GM12892 (cell line): ENCODE results near the gene GSTP1.

Experiments used
- POLR2A ChIP-seq: IDR thresholded peaks from 2 replicates; pipeline ENCODE4 v1.6.1; 2011; ENCODE audit warnings: low read depth, low read length, control low read depth
- TAF1 ChIP-seq: IDR thresholded peaks from 2 replicates; pipeline ENCODE4 v1.6.1; 2011; ENCODE audit warnings: low read depth, mild to moderate bottlenecking, control low read depth, low read length, borderline replicate concordance

DNA sequence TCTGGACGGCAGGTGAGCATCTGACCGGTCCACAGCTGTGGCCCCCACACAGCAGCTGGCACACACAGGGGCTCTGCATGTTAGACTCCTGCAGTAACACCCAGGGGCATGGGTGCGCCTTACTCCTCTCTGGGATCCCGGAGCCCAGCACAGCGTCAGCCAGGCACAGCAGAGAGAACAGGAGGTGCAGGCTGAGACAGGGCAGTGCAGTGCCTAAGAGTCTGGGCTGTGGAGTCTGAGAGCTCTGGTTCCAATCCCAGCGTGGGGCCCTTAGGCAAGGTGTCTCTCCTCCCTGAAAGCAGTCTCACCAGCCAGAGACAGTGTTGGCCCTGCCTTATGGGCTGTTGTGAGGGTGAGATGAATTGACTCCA lies 43.8 kb downstream of the GSTP1 start:
- TF ChIP-seq POLR2A: no peak
- no peak for TF ChIP-seq TAF1
